Nephron (organoid): ENCODE data around the gene MAGED1.

Experiments
- H3K27ac Mint-ChIP-seq, 3 experiments: 2 replicates each; pipeline ENCODE4 v1.8.0; 2020; ENCODE audit warnings: mixed read lengths in 3 of 3, mild to moderate bottlenecking in 2 of 3, moderate library complexity in 1 of 3
- H3K27me3 Mint-ChIP-seq: 2 replicates; pipeline ENCODE4 v1.8.0; 2021; ENCODE audit warnings: low read depth, mild to moderate bottlenecking, moderate library complexity, mixed read lengths
- H3K36me3 Mint-ChIP-seq: 2 replicates; pipeline ENCODE4 v1.8.0; 2020; ENCODE audit warnings: low read depth, mixed read lengths
- H3K4me1 Mint-ChIP-seq: 2 replicates; pipeline ENCODE4 v1.8.0; 2020; ENCODE audit warnings: mixed read lengths
- H3K4me3 Mint-ChIP-seq, 3 experiments: 2 replicates each; pipeline ENCODE4 v1.8.0; 2020; ENCODE audit warnings: mild to moderate bottlenecking in 3 of 3, mixed read lengths in 3 of 3, moderate library complexity in 2 of 3
- H3K9me3 Mint-ChIP-seq: 2 replicates; pipeline ENCODE4 v1.8.0; 2020; ENCODE audit warnings: mixed read lengths
- CTCF ChIP-seq, 3 experiments: fragments of 200-600 bp; sonication (generic); IDR thresholded peaks; one replicate each; pipeline ENCODE4 v1.5.0; 2021; ENCODE audit warnings: antibody characterized with exemption in 3 of 3; ENCODE audit not compliant: unreplicated experiment in 3 of 3

MAGED1 gene

DNA sequence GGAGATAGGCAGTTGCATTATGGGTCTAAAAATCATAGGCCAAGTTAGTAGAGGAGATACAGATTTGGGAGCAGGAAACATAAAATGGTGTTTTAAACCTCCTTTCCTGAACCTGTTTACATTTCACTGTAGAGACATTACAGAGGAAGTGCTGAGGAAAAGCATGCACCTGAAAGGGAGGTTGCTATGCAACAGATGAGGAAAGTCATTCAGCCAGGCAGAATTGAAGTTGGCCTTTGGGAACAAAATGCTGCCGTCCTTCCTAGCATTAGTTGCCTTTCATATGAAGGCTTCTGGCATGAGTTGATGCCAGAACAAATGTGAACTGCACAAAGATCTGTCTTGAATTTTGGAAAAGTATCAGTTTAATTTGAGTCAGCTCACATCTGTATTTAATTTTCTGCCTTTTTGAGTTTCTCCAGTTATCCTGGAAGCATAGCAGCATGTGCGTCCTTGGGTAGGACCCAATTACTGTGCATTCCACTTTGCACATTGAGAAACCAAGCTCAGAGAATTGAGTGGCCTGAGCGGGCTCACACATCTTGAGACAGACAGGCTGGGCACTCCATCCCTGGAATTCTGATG lies 38.2 kb downstream of the MAGED1 start:
- Mint-ChIP-seq H3K27ac (no peak overlapping the region), H3K4me1 (no peaks in the 10 kb centered on the region), H3K27me3 (no peaks in the 10 kb centered on the region), H3K4me3 (no peak overlapping the region), H3K36me3 (no peaks in the 10 kb centered on the region), H3K9me3 (peaks cover 24% of the 10 kb centered on the region)
- no peak for TF ChIP-seq CTCF (IDR thresholded peaks at IDR 0.05; ENCODE audit: unreplicated experiment in 3 of 3)
